Measurements from ENCODE around the gene IFI44. TPM values are rescaled to one million over a fixed set of nuclear protein-coding genes. Genes with fewer than 3 reads are reported as not detected.

The IFI44 gene
- polyA plus RNA-seq, 3 donors, result 23.0 to 48.1 (median 35.5) TPM

- Histone ChIP-seq H3K27ac (ENCODE audit: low read depth in 1 of 2, low read length in 2 of 2) (no peak overlapping the region), H3K9me3 (replicated peaks in 1 of 2; ENCODE audit: control insufficient read depth in 1 of 2, insufficient read depth in 1 of 2, low read length in 2 of 2) (no peaks in the 10 kb centered on the region), H3K4me1 (ENCODE audit: control insufficient read depth in 1 of 2, insufficient read depth in 2 of 2, low read length in 2 of 2) (no peaks in the 10 kb centered on the region), H3K79me2 (ENCODE audit: insufficient read depth, low read length) (no peaks in the 10 kb centered on the region), H3K4me3 (replicated peaks in 1 of 3; ENCODE audit: low read depth in 2 of 3, low read length in 3 of 3) (no peak overlapping the region), H3K9ac (ENCODE audit: insufficient read depth, low read length, poor library complexity, severe bottlenecking) (no peak overlapping the region), H2AFZ (ENCODE audit: insufficient read depth, low read depth, low read length, poor library complexity, severe bottlenecking) (no peak overlapping the region), H3K27me3 (ENCODE audit: control insufficient read depth in 2 of 2, insufficient read depth in 2 of 2, low read length in 2 of 2) (no peaks in the 10 kb centered on the region), H3K4me2 (replicated peaks; ENCODE audit: extremely low read depth, low read length, poor library complexity, severe bottlenecking) (no peak overlapping the region), H4K20me1 (ENCODE audit: insufficient read depth, low read length) (no peaks in the 10 kb centered on the region), H3K36me3 (replicated peaks in 1 of 2; ENCODE audit: control insufficient read depth in 1 of 2, insufficient read depth in 2 of 2, low read length in 2 of 2) (no peaks in the 10 kb centered on the region)
- peaks cover 0 to 4% (median 3%) of the 10 kb centered on the region in 3 donors for H3K27me3 Mint-ChIP-seq (ENCODE audit: low read depth in 3 of 3)
- no peak for TF ChIP-seq CTCF (IDR thresholded peaks at IDR 0.05)
- WGBS (ENCODE audit: insufficient coverage), result 60% methylated on average over 3 of the region's 4 CpGs
- H3K9me3 Mint-ChIP-seq, result no peaks in the 10 kb centered on the region
- H3K4me1 Mint-ChIP-seq, result no peaks in the 10 kb centered on the region
- H3K36me3 Mint-ChIP-seq, result no peaks in the 10 kb centered on the region
- no peak for DNase-seq
- intact Hi-C loops (cut with micrococcal nuclease), result loop anchor here in 1 of 2 donors (10.0 kb wide), 1 partner anchor 473 kb away; no protein-coding TSS in a partner anchor
- no peak overlapping the region for H3K4me3 Mint-ChIP-seq
- H3K27ac Mint-ChIP-seq, result no peak overlapping the region
These were observed 41.7 kb upstream of the IFI44 start for GRCh38 chr1:78607944-78608343.

DNA sequence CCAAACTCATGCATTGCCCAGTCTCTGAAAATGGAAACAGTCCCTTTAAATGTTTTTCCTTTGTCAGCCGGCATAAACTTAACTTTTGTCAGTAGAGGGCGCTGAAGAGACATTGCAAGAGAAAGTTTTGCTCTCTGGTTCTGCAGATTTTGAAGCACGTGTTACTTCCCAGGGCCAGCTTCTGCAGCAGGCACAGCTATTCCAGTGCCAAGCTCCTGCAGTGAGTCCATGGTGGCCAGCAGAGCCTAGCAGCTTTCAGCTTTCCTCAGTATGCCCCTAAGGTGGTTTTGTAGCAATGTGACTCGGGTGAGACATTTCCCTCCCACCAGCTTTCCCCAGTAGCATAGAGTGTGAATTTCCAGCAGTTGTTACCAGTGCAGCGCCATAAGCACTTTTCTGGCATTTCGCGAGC lies 32.0 kb upstream of the IFI44 start:
- DNase-seq, result peak; percentile 58 to 65 (median 58)
- no peak overlapping the region for H3K4me2 ChIP-seq (replicated peaks; ENCODE audit: extremely low read depth, low read length, poor library complexity, severe bottlenecking)
- H3K9ac ChIP-seq (ENCODE audit: insufficient read depth, low read length, poor library complexity, severe bottlenecking), result no peak overlapping the region
- no peak overlapping the region for H3K27ac ChIP-seq (ENCODE audit: low read depth in 1 of 2, low read length in 2 of 2)
- no peak overlapping the region for H3K4me3 ChIP-seq (replicated peaks in 1 of 3; ENCODE audit: low read depth in 2 of 3, low read length in 3 of 3)
- H3K79me2 ChIP-seq (ENCODE audit: insufficient read depth, low read length), result no peaks in the 10 kb centered on the region
- 11% methylated on average over 3 of the region's 7 CpGs for WGBS (ENCODE audit: insufficient coverage)
- no peaks in the 10 kb centered on the region for H3K36me3 ChIP-seq (replicated peaks in 1 of 2; ENCODE audit: control insufficient read depth in 1 of 2, insufficient read depth in 2 of 2, low read length in 2 of 2)
- Mint-ChIP-seq H3K9me3 (no peaks in the 10 kb centered on the region), H3K36me3 (no peaks in the 10 kb centered on the region), H3K4me3 (peak overlapping the region in 1 of 2 donors; percentile 43), H3K4me1 (peaks cover 30% of the 10 kb centered on the region), H3K27me3 (ENCODE audit: low read depth in 3 of 3) (peaks cover 0 to 2% (median 0%) of the 10 kb centered on the region in 3 donors), H3K27ac (no peak overlapping the region)
- peaks cover 20 to 29% of the 10 kb centered on the region in 2 donors for H3K4me1 ChIP-seq (ENCODE audit: control insufficient read depth in 1 of 2, insufficient read depth in 2 of 2, low read length in 2 of 2)
- H3K9me3 ChIP-seq (replicated peaks in 1 of 2; ENCODE audit: control insufficient read depth in 1 of 2, insufficient read depth in 1 of 2, low read length in 2 of 2), result no peaks in the 10 kb centered on the region
- peak; percentile 80 for TF ChIP-seq CTCF (IDR thresholded peaks at IDR 0.05)
- intact Hi-C loops (cut with micrococcal nuclease), result loop anchor here (2.0 to 5.0 kb wide), 2 partner anchors 55 to 57 kb away; no protein-coding TSS in a partner anchor
- H2AFZ ChIP-seq (ENCODE audit: insufficient read depth, low read depth, low read length, poor library complexity, severe bottlenecking), result no peak overlapping the region
- H4K20me1 ChIP-seq (ENCODE audit: insufficient read depth, low read length), result no peaks in the 10 kb centered on the region
- no peaks in the 10 kb centered on the region for H3K27me3 ChIP-seq (ENCODE audit: control insufficient read depth in 2 of 2, insufficient read depth in 2 of 2, low read length in 2 of 2)
